Testis (tissue), 2 donors: ENCODE results near the gene LAMA3.

Experiments used
- POLR2A ChIP-seq: fragments of 450-650 bp; IDR thresholded peaks from one replicate; pipeline ENCODE4 v1.6.1; 2017; ENCODE audit warnings: antibody characterized with exemption, mild to moderate bottlenecking, moderate library complexity
- TF ChIP-seq, protein P1 (sequence below), 3 experiments: fragments of 450-650 bp in 2 of 3; fragments of 200-600 bp in 1 of 3; sonication (generic) in 1 of 3; IDR thresholded peaks; one replicate each; pipeline ENCODE4 v1.5.1; 2016 to 2019; ENCODE audit warnings: antibody characterized with exemption in 3 of 3, mild to moderate bottlenecking in 2 of 3, moderate library complexity in 1 of 3

DNA sequence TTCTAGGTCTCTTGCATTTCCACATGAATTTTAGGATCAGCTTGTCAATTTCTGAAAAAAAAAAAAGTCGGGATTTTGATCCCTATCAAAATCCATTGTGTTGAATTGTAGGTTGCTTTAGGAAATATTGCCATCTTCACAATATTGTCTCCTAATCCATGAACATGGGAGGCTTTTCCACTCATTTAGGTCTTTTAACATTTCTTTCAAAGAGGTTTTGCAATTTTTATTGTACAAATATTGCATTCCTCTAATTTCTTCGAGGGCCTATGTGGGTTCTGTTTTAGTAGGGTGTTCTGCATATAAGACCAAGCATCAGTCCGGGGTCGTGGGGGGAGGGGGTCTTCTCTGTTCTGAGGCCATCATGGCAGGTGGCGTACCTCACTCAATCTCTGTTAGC lies 725 bp upstream of the LAMA3 start:
- TF ChIP-seq, protein P1, sequence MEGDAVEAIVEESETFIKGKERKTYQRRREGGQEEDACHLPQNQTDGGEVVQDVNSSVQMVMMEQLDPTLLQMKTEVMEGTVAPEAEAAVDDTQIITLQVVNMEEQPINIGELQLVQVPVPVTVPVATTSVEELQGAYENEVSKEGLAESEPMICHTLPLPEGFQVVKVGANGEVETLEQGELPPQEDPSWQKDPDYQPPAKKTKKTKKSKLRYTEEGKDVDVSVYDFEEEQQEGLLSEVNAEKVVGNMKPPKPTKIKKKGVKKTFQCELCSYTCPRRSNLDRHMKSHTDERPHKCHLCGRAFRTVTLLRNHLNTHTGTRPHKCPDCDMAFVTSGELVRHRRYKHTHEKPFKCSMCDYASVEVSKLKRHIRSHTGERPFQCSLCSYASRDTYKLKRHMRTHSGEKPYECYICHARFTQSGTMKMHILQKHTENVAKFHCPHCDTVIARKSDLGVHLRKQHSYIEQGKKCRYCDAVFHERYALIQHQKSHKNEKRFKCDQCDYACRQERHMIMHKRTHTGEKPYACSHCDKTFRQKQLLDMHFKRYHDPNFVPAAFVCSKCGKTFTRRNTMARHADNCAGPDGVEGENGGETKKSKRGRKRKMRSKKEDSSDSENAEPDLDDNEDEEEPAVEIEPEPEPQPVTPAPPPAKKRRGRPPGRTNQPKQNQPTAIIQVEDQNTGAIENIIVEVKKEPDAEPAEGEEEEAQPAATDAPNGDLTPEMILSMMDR (IDR thresholded peaks at IDR 0.05): no peak
- no peak for TF ChIP-seq POLR2A
